NOMO-1 (cell line): ENCODE results near the gene LRRN2.

Experiments
- DNase-seq, 2 experiments: peaks; one replicate each; lab custom pipeline; 2025; ENCODE audit not compliant: unreplicated experiment in 2 of 2; lab: John Stamatoyannopoulos, UW

LRRN2 gene

GRCh38 chr1:204712708-204713430, 27.3 kb upstream of the LRRN2 start:
- no peak for DNase-seq

- DNase-seq: no peak
Measured at GRCh38 chr1:204711947-204712701, 26.6 kb upstream of the LRRN2 start.

- DNase-seq: no peak
Measured at GRCh38 chr1:204711103-204711946, 25.8 kb upstream of the LRRN2 start.

GRCh38 chr1:204709960-204710912, 24.7 kb upstream of the LRRN2 start:
- no peak for DNase-seq

GRCh38 chr1:204709021-204709420, 23.5 kb upstream of the LRRN2 start:
- no peak for DNase-seq

GRCh38 chr1:204706838-204707509, 21.4 kb upstream of the LRRN2 start:
- no peak for DNase-seq

GRCh38 chr1:204705888-204706837, 20.6 kb upstream of the LRRN2 start:
- no peak for DNase-seq

GRCh38 chr1:204705493-204705811, 19.9 kb upstream of the LRRN2 start:
- no peak for DNase-seq

GRCh38 chr1:204704794-204705492, 19.4 kb upstream of the LRRN2 start:
- DNase-seq: no peak

- no peak for DNase-seq
Measured at GRCh38 chr1:204703826-204704612, 18.5 kb upstream of the LRRN2 start.

GRCh38 chr1:204703268-204703664, 17.7 kb upstream of the LRRN2 start:
- no peak for DNase-seq

- no peak for DNase-seq
Measured at GRCh38 chr1:204702552-204703267, 17.2 kb upstream of the LRRN2 start.

GRCh38 chr1:204701229-204701628, 15.7 kb upstream of the LRRN2 start:
- DNase-seq: no peak

GRCh38 chr1:204697893-204698292, 12.4 kb upstream of the LRRN2 start:
- DNase-seq: no peak

GRCh38 chr1:204696606-204697005, 11.1 kb upstream of the LRRN2 start:
- DNase-seq: no peak

GRCh38 chr1:204695692-204696091, 10.2 kb upstream of the LRRN2 start:
- DNase-seq: no peak

- no peak for DNase-seq
Measured at GRCh38 chr1:204694145-204694544, 8.6 kb upstream of the LRRN2 start.
